HG02840 (cell line): ENCODE data around the gene PRH2.

Source experiments
- ATAC-seq: cut with Tn5 transposase; IDR thresholded peaks from one replicate; pipeline ENCODE4 v1.9.1; 2021; ENCODE audit warnings: mild to moderate bottlenecking, moderate library complexity, moderate number of reproducible peaks; ENCODE audit not compliant: unreplicated experiment, low FRiP score

Gene PRH2

GRCh38 chr12:10928746-10929286 is at the start of gene PRH2:
Gene PRH2 (plus strand): TSS chr12:10929236. CDS start chr12:10929274, 38 bp downstream.
- ATAC-seq, result no peak

GRCh38 chr12:10884086-10884725 is 44.8 kb upstream of the PRH2 start, which contains the start of gene PRH1:
Gene PRH1 (minus strand): TSS chr12:10884255. CDS start chr12:10884217, 38 bp downstream.
- ATAC-seq, result no peak

GRCh38 chr12:10889226-10889625 is 39.8 kb upstream of the PRH2 start:
- ATAC-seq, result no peak

DNA sequence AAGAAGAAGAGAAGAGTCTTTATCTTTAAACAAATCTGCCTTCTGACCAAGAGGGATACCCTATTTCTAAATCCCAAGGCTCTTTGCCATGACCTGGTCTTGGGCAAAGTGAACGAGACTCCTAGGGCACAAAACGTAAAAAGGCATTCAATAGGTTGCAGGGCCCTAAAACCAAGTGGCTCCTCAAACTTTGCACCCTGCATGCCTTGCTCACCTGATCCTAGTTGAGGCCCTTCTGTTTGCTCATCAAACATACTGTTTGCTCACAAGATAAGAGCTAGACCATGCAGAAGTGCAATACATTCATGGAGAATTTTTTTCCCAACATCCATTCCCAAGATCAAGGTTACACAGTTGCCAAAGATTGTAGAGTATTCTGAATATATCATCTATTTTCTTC is 37.1 kb upstream of the PRH2 start:
- ATAC-seq, result no peak

GRCh38 chr12:10896854-10897253 is 32.2 kb upstream of the PRH2 start:
- no peak for ATAC-seq

GRCh38 chr12:10900530-10900929 is 28.5 kb upstream of the PRH2 start:
- no peak for ATAC-seq

DNA sequence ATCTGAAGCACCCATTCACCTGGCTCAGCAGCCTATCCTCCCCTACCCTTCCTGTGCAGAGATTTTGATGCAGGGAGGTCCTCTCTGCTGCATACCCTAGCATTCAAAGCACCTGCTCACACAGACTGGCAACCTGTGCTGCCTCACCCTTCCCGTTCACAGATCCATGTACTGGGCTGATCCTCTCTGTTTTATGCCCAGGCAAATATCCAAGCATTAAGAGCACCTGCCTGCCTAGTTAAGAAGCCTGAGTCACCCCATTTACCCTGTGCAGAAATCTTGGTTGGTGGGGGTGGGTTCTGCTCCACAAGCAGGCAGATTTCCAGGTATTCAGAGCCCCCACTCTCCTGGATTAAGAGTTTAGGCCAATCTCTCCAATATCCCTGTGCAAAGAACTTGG is 28.1 kb upstream of the PRH2 start:
- no peak for ATAC-seq

GRCh38 chr12:10901427-10901826 is 27.6 kb upstream of the PRH2 start:
- ATAC-seq, result no peak

DNA sequence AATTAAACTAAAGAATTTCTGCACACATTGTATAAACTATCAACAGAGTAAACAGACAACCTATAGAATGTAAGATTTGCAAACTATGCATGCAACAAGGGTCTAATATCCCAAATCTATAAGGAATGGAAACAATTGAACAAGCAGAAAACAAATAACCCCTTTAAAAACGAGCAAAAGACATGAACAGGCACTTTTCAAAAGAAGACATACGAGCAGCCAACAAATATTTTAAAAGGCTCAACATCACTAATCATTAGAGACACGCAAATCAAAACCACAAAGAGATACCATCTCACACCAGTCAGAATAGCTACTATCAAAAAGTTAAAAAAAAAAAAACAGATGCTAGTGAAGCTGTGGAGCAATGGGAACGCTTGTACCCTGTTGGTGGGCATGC is 24.4 kb upstream of the PRH2 start:
- no peak for ATAC-seq

DNA sequence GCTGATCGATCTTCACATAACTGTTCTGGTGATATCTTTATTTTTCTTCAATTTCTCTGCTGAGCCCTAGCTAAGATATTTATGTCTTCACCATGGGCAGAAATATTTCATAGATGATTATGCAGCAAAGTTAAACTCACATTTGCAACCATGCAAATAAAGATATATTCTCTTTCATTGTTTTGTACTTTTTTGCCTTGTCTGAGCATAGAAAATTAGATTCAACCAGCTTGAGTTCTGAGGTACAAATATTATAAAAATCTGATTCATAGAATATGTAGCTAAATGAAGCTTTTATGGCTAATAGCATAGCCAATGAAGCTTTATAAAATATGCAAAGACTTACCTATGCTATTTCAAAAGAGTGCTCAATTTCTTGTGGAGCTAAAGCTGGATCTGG is 19.6 kb upstream of the PRH2 start, which contains the start of gene TAS2R13:
Gene TAS2R13, minus strand, starts transcription at position 101 of the 400 bp plus-strand sequence. CDS start 264 bp downstream, outside the sequence.
- ATAC-seq, result no peak

GRCh38 chr12:10910380-10910779 is 18.7 kb upstream of the PRH2 start:
- no peak for ATAC-seq

- ATAC-seq, result no peak
Observed at GRCh38 chr12:10919809-10920208, 9.2 kb upstream of the PRH2 start.

DNA sequence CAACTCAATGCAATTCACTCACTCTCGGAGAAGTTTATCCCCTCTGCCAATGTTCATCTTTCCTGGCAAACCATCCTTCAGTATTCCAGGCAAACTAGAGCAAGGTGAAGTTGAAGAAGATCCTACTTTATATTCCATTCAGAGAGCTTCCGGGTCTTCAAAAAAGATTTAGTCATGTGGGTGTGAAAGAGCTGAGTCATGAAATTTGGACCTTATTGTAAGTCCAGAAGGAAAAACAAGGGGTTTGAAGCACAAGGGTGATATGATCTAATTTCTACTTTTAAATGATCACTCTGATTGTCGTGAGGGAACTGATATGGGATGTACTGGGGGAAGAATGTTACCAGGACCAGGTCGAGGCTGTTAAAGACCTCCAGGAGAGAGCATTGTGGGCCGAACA is 2.8 kb upstream of the PRH2 start:
- no peak for ATAC-seq

DNA sequence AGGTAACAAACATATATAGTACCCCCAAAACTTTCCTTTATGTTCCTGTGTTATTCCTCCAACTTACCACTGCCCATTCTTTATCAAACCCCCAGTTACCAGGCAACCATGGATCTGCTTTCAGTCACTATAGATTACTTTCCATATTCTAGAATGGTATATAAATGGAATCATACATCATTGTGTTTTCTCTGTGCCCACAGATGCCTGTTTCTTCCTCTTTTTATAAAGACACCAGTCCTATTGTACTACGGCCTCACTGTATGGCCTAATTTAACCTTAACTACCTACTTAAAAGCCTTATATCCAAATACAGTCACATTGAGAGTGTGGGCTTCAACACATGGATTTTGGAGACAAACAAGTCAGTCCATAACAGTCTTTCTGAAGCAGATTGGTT is 7.5 kb downstream of the PRH2 start:
- ATAC-seq, result no peak

DNA sequence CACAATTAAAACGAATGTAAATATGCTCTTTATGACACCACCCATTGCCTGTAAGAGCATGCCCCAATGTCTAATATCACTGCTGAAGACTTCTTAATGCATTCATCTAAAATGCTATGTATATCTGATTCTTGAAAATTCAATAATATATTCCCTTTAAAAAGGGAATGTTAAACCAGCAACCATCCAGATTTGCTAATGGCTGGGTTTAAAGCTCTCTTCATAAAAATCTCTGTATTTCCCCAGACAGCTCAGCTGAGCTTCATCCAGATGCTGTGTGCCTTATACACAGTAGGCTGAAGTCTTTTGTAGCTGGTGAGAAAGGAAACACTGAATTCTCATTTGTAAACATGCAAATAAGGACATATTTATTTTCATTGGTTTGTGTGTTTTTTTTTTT is 10.1 kb downstream of the PRH2 start, which contains the start of gene TAS2R14:
Gene TAS2R14, minus strand, starts transcription at position 101 of the 400 bp plus-strand sequence. Its CDS starts 56 bp downstream, at position 45.
- no peak for ATAC-seq

GRCh38 chr12:10940389-10940788 is 11.4 kb downstream of the PRH2 start:
- no peak for ATAC-seq

GRCh38 chr12:10941369-10941768 is 12.3 kb downstream of the PRH2 start:
- no peak for ATAC-seq

DNA sequence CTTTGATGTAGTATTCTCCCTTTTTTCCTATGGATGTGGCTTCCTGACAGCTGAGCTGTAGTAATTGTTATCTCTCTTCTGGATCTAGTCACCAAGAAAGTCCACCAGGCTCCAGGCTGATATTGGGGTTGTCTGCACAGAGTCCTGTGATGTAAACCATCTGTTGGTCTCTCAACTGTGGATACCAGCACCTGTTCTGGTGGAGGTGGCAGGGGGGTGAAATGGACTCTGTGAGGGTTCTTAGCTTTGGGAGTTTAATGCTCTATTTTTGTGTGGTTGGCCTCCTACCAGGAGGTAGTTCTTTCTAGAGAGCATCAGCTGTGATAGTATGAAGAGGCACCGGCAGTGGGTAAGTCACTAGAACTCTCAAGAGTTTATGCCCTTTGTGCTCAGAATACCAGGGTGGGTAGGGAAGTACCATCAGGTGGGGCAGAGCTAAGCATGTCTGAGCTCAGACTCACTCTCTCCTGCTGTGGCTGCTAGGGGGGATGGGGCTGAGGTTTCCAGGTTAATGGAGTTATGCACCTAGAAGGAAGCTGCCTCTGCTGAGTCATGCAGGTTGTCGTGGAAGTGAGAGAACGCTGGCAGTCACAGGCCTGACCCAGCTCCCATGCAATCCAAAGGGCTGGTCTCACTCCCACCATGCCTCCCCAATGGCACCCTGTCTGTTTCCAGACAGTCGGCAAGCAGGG is 13.0 kb downstream of the PRH2 start:
- ATAC-seq, result no peak

DNA sequence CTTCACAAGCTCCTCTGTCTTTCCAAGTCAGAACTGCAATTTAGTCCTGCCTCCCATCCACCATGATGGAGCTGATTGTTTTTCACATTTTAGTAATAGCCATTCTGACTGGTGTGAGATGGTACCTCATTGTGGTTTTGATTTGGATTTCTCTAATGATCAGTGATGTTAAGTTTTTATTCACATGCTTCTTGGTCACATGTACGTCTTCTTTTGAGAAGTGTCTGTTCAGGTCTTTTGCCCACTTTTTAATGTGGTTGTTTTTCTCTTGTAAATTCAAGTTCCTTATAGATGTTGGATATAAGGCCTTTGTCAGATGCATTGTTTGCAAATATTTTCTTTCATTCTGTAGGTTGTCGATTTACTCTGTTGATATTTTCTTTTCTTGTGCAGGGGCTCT is 14.1 kb downstream of the PRH2 start:
- ATAC-seq, result no peak

- ATAC-seq, result no peak
Observed at GRCh38 chr12:10952645-10953044, 23.6 kb downstream of the PRH2 start.

GRCh38 chr12:10956085-10956484 is 27.0 kb downstream of the PRH2 start:
- no peak for ATAC-seq

DNA sequence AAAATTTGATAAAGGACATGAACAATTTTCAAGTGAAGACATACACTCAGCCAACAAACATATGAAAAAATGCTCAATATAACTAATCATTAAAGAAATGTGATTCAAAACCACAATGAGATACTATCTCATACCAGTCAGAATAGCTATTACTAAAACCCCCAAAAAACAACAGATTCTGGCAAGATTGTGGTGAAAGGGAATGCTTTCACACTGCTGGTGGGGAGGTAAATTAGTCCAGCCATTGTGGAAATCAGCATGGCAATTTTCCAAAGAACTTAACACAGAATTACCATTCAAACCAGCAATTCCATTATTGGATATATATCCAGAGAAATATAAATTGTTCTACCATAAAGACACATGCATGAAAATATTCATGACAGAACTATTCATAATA is 28.7 kb downstream of the PRH2 start:
- no peak for ATAC-seq
